SK-N-MC (cell line): ENCODE measurements around the gene LSM3.

ENCODE experiments used
- DNase-seq: peaks from one replicate; pipeline ENCODE4 v3.0.0-alpha.2; 2011; ENCODE audit warnings: low read depth, low spot score
- H3K27ac ChIP-seq: fragments of 200-600 bp; sonication (generic); 2 replicates; pipeline ENCODE4 v1.5.1; 2016; ENCODE audit warnings: mixed run types
- H3K36me3 ChIP-seq: fragments of 200-600 bp; sonication (generic); 2 replicates; pipeline ENCODE4 v1.6.1; 2017; ENCODE audit warnings: antibody characterized with exemption, low read length, mixed read lengths; ENCODE audit not compliant: insufficient read depth
- H3K4me3 ChIP-seq: fragments of 200-600 bp; sonication (generic); 2 replicates; pipeline ENCODE4 v1.5.1; 2016
- H3K9ac ChIP-seq: fragments of 200-600 bp; sonication (generic); 2 replicates; pipeline ENCODE4 v1.8.0; 2017; ENCODE audit warnings: mixed run types, mixed read lengths; ENCODE audit not compliant: insufficient read length
- H3K9me3 ChIP-seq: fragments of 200-600 bp; sonication (generic); 2 replicates; pipeline ENCODE4 v1.6.1; 2017; ENCODE audit warnings: low read depth, mild to moderate bottlenecking, antibody characterized with exemption, low read length, moderate library complexity, mixed read lengths
- EZH2 ChIP-seq: fragments of 200-600 bp; sonication (generic); IDR thresholded peaks from one replicate; pipeline ENCODE4 v1.6.1; 2017; ENCODE audit warnings: antibody characterized with exemption
- FOXP2 ChIP-seq: optimal IDR thresholded peaks from 2 replicates; pipeline ENCODE3; 2011; ENCODE audit warnings: mild to moderate bottlenecking, moderate library complexity; ENCODE audit not compliant: insufficient read depth; ENCODE audit errors: extremely low read length, control extremely low read depth
- POLR2AphosphoS5 ChIP-seq: IDR thresholded peaks from 2 replicates; pipeline ENCODE4 v1.6.1; 2012; ENCODE audit warnings: mild to moderate bottlenecking, low read depth, low read length, borderline replicate concordance

The LSM3 gene

GRCh38 chr3:14231145-14231990, 52.8 kb downstream of the LSM3 start:
- Histone ChIP-seq H3K9ac (no peak overlapping the region), H3K36me3 (no peaks in the 10 kb centered on the region), H3K4me3 (no peak overlapping the region), H3K27ac (no peak overlapping the region), H3K9me3 (no peaks in the 10 kb centered on the region)
- no peak for DNase-seq
- no peak for TF ChIP-seq POLR2AphosphoS5
- no peak for TF ChIP-seq FOXP2
- no peak for TF ChIP-seq EZH2

GRCh38 chr3:14231998-14232501, 53.4 kb downstream of the LSM3 start:
- H3K9ac ChIP-seq, result no peak overlapping the region
- H3K9me3 ChIP-seq, result no peaks in the 10 kb centered on the region
- H3K36me3 ChIP-seq, result no peaks in the 10 kb centered on the region
- TF ChIP-seq POLR2AphosphoS5 (no peak), EZH2 (no peak), FOXP2 (no peak)
- no peak overlapping the region for H3K27ac ChIP-seq
- no peak overlapping the region for H3K4me3 ChIP-seq
- DNase-seq, result no peak

- TF ChIP-seq EZH2 (no peak), FOXP2 (no peak)
- Histone ChIP-seq H3K36me3 (no peaks in the 10 kb centered on the region), H3K4me3 (no peak overlapping the region), H3K27ac (no peak overlapping the region), H3K9ac (no peak overlapping the region), H3K9me3 (no peaks in the 10 kb centered on the region)
- DNase-seq, result no peak
Observed at GRCh38 chr3:14234251-14235002, 55.8 kb downstream of the LSM3 start.

GRCh38 chr3:14235003-14235911, 56.6 kb downstream of the LSM3 start:
- H3K36me3 ChIP-seq, result no peaks in the 10 kb centered on the region
- H3K27ac ChIP-seq, result no peak overlapping the region
- no peak overlapping the region for H3K9ac ChIP-seq
- DNase-seq, result no peak
- no peak overlapping the region for H3K4me3 ChIP-seq
- no peaks in the 10 kb centered on the region for H3K9me3 ChIP-seq
- TF ChIP-seq FOXP2, result no peak
- no peak for TF ChIP-seq EZH2
- no peak for TF ChIP-seq POLR2AphosphoS5

- Histone ChIP-seq H3K4me3 (no peak overlapping the region), H3K27ac (no peak overlapping the region), H3K9ac (no peak overlapping the region), H3K9me3 (no peaks in the 10 kb centered on the region), H3K36me3 (no peaks in the 10 kb centered on the region)
- TF ChIP-seq EZH2 (no peak), POLR2AphosphoS5 (no peak), FOXP2 (no peak)
- DNase-seq, result no peak
Observed at GRCh38 chr3:14235912-14236295, 57.3 kb downstream of the LSM3 start.

GRCh38 chr3:14236902-14237301, 58.3 kb downstream of the LSM3 start:
- no peak for TF ChIP-seq POLR2AphosphoS5
- TF ChIP-seq EZH2, result no peak
- no peak for TF ChIP-seq FOXP2
- no peak overlapping the region for H3K4me3 ChIP-seq
- H3K36me3 ChIP-seq, result no peaks in the 10 kb centered on the region
- H3K9ac ChIP-seq, result no peak overlapping the region
- DNase-seq, result no peak
- H3K9me3 ChIP-seq, result no peaks in the 10 kb centered on the region
- H3K27ac ChIP-seq, result no peak overlapping the region

- no peak for DNase-seq
- Histone ChIP-seq H3K9me3 (no peaks in the 10 kb centered on the region), H3K4me3 (no peak overlapping the region), H3K27ac (no peak overlapping the region), H3K9ac (no peak overlapping the region), H3K36me3 (no peaks in the 10 kb centered on the region)
- TF ChIP-seq EZH2 (no peak), FOXP2 (no peak), POLR2AphosphoS5 (no peak)
Observed at GRCh38 chr3:14237457-14237856, 58.8 kb downstream of the LSM3 start.
